SK-N-SH treated with all-trans-retinoic acid at 6 μM for 48 hours (cell line): ENCODE results near the gene DAB2.

Experiments used
- ATAC-seq: fragments of 200-7000 bp; cut with Tn5 transposase; 3 replicates; pipeline ENCODE4 v1.9.1; 2020; ENCODE audit warnings: mild to moderate bottlenecking, moderate library complexity
- ARNTL ChIP-seq: fragments of 450-650 bp; formaldehyde crosslinking; IDR thresholded peaks from 2 replicates; pipeline ENCODE4 v1.5.0; 2020; ENCODE audit warnings: low read depth, mild to moderate bottlenecking, moderate library complexity, borderline replicate concordance
- BACH2 ChIP-seq: fragments of 250-450 bp; sonication (Bioruptor Pico); IDR thresholded peaks from 2 replicates; pipeline ENCODE4 v1.9.0; 2021; ENCODE audit warnings: mild to moderate bottlenecking, borderline replicate concordance
- CSDC2 ChIP-seq: fragments of 250-450 bp; sonication (Bioruptor Pico); IDR thresholded peaks from 2 replicates; pipeline ENCODE4 v1.5.0; 2020; ENCODE audit warnings: mild to moderate bottlenecking, moderate library complexity
- CSRNP3 ChIP-seq: fragments of 250-450 bp; sonication (Bioruptor Pico); IDR thresholded peaks from 2 replicates; pipeline ENCODE4 v1.5.1; 2021; ENCODE audit warnings: mild to moderate bottlenecking, moderate library complexity
- ESRRG ChIP-seq: fragments of 250-450 bp; sonication (Bioruptor Pico); IDR thresholded peaks from 2 replicates; pipeline ENCODE4 v1.6.1; 2021; ENCODE audit warnings: mild to moderate bottlenecking
- GLIS3 ChIP-seq: fragments of 250-450 bp; sonication (Bioruptor Pico); IDR thresholded peaks from 2 replicates; pipeline ENCODE4 v1.5.0; 2020; ENCODE audit warnings: mild to moderate bottlenecking, moderate library complexity
- ISL1 ChIP-seq: fragments of 250-450 bp; sonication (Bioruptor Pico); IDR thresholded peaks from 2 replicates; pipeline ENCODE4 v2.1.2; 2022; ENCODE audit warnings: mild to moderate bottlenecking, moderate library complexity
- PATZ1 ChIP-seq: fragments of 250-450 bp; sonication (Bioruptor Pico); IDR thresholded peaks from 2 replicates; pipeline ENCODE4 v1.8.0; 2020; ENCODE audit warnings: mild to moderate bottlenecking, moderate library complexity, borderline replicate concordance
- POU6F1 ChIP-seq: fragments of 250-450 bp; sonication (Bioruptor Pico); IDR thresholded peaks from 2 replicates; pipeline ENCODE4 v1.8.0; 2021; ENCODE audit warnings: low read depth, mild to moderate bottlenecking, moderate library complexity, borderline replicate concordance
- PPARA ChIP-seq: fragments of 250-450 bp; sonication (Bioruptor Pico); IDR thresholded peaks from 2 replicates; pipeline ENCODE4 v1.5.0; 2020; ENCODE audit warnings: mild to moderate bottlenecking, borderline replicate concordance
- RARB ChIP-seq: fragments of 250-450 bp; sonication (Bioruptor Pico); IDR thresholded peaks from 2 replicates; pipeline ENCODE4 v1.8.0; 2021; ENCODE audit warnings: mild to moderate bottlenecking, moderate library complexity
- SNAI2 ChIP-seq: fragments of 250-450 bp; sonication (Bioruptor Pico); IDR thresholded peaks from 2 replicates; pipeline ENCODE4 v1.5.0; 2020; ENCODE audit warnings: mild to moderate bottlenecking, moderate library complexity
- TCF4 ChIP-seq: fragments of 250-450 bp; sonication (Bioruptor Pico); IDR thresholded peaks from 2 replicates; pipeline ENCODE4 v1.8.0; 2021; ENCODE audit warnings: mild to moderate bottlenecking, moderate library complexity, borderline replicate concordance
- TOX ChIP-seq: fragments of 250-450 bp; sonication (Bioruptor Pico); IDR thresholded peaks from 2 replicates; pipeline ENCODE4 v1.8.0; 2021; ENCODE audit warnings: mild to moderate bottlenecking, moderate library complexity, borderline replicate concordance
- TSHZ2 ChIP-seq: fragments of 250-450 bp; sonication (Bioruptor Pico); IDR thresholded peaks from 2 replicates; pipeline ENCODE4 v1.5.0; 2020; ENCODE audit warnings: mild to moderate bottlenecking, moderate library complexity
- ZC3H10 ChIP-seq: fragments of 250-450 bp; sonication (Bioruptor Pico); IDR thresholded peaks from 2 replicates; pipeline ENCODE4 v1.5.1; 2021; ENCODE audit warnings: mild to moderate bottlenecking, moderate library complexity
- ZFP30 ChIP-seq: fragments of 450-650 bp; formaldehyde crosslinking; IDR thresholded peaks from 2 replicates; pipeline ENCODE4 v1.5.0; 2022; ENCODE audit warnings: mild to moderate bottlenecking, moderate library complexity
- ZNF565 ChIP-seq: fragments of 450-650 bp; formaldehyde crosslinking; conservative IDR thresholded peaks from 2 replicates; pipeline ENCODE4 v1.5.0; 2020; ENCODE audit warnings: low read depth, mild to moderate bottlenecking, moderate library complexity
- ZNF70 ChIP-seq: fragments of 450-650 bp; formaldehyde crosslinking; IDR thresholded peaks from 2 replicates; pipeline ENCODE4 v1.5.0; 2020; ENCODE audit warnings: mild to moderate bottlenecking, moderate library complexity
- ZNF8 ChIP-seq: fragments of 450-650 bp; formaldehyde crosslinking; IDR thresholded peaks from 2 replicates; pipeline ENCODE4 v1.5.0; 2020; ENCODE audit warnings: mild to moderate bottlenecking, moderate library complexity

DAB2 gene

GRCh38 chr5:39430461-39430860, 5.7 kb upstream of the DAB2 start:
- TF ChIP-seq ARNTL (CRISPR knock-in tag): no peak
- TF ChIP-seq ESRRG (CRISPR knock-in tag): no peak
- no peak for TF ChIP-seq BACH2 (CRISPR knock-in tag)
- TF ChIP-seq PATZ1 (CRISPR knock-in tag): no peak
- ATAC-seq: no peak

GRCh38 chr5:39428640-39429039, 3.9 kb upstream of the DAB2 start:
- no peak for ATAC-seq

More at GRCh38 chr5:39428640-39429039, 3.9 kb upstream of the DAB2 start:
- TF ChIP-seq ISL1 (CRISPR knock-in tag) (no peak), RARB (CRISPR knock-in tag) (no peak), ARNTL (CRISPR knock-in tag) (no peak), TCF4 (CRISPR knock-in tag) (no peak), ZFP30 (CRISPR knock-in tag) (no peak), ZNF565 (CRISPR knock-in tag) (no peak), PATZ1 (CRISPR knock-in tag) (no peak), ZC3H10 (no peak), PPARA (no peak), TSHZ2 (CRISPR knock-in tag) (no peak), CSDC2 (no peak), SNAI2 (CRISPR knock-in tag) (no peak), CSRNP3 (no peak), ESRRG (CRISPR knock-in tag) (no peak), ZNF8 (CRISPR knock-in tag) (no peak), GLIS3 (CRISPR knock-in tag) (no peak), POU6F1 (CRISPR knock-in tag) (no peak), TOX (CRISPR knock-in tag) (no peak), ZNF70 (no peak)
